HuH-7 (cell line): ENCODE results near the gene WDR81.
"Not testable (repeated sequence)": the region's sequence is repeated elsewhere in the genome, so short reads cannot be mapped to it uniquely, and the experiment has no call there.

ENCODE experiments used
- DNase-seq: peaks from one replicate; pipeline ENCODE4 v3.0.0; 2011; ENCODE audit warnings: low spot score

Gene WDR81

GRCh38 chr17:1724351-1724868 is at the start of gene WDR81:
WDR81 (plus strand) TSS chr17:1724704; CDS start chr17:1724960, 256 bp downstream.
- DNase-seq = peak; percentile 84

GRCh38 chr17:1676401-1676800 is 48.1 kb upstream of the WDR81 start:
- DNase-seq = no peak

GRCh38 chr17:1683459-1683858 is 41.0 kb upstream of the WDR81 start:
- DNase-seq = no peak

GRCh38 chr17:1684378-1685189 is 39.9 kb upstream of the WDR81 start, which contains the start of gene PRPF8:
PRPF8 (minus strand) TSS chr17:1684867; CDS start chr17:1684571, 296 bp downstream.
- DNase-seq = peak; percentile 96

GRCh38 chr17:1686086-1686485 is 38.4 kb upstream of the WDR81 start:
- no peak for DNase-seq

- not testable (repeated sequence) for DNase-seq
Observed at GRCh38 chr17:1688405-1688804, 36.1 kb upstream of the WDR81 start.

- DNase-seq = no peak
Observed at GRCh38 chr17:1690544-1691221, 33.8 kb upstream of the WDR81 start.

- DNase-seq = no peak
Observed at GRCh38 chr17:1693339-1693738, 31.2 kb upstream of the WDR81 start.

- no peak for DNase-seq
Observed at GRCh38 chr17:1695365-1695764, 29.1 kb upstream of the WDR81 start.

GRCh38 chr17:1697681-1698080 is 26.8 kb upstream of the WDR81 start:
- DNase-seq = no peak

- not testable (repeated sequence) for DNase-seq
Observed at GRCh38 chr17:1699891-1700290, 24.6 kb upstream of the WDR81 start.

- no peak for DNase-seq
Observed at GRCh38 chr17:1703063-1703462, 21.4 kb upstream of the WDR81 start.

- no peak for DNase-seq
Observed at GRCh38 chr17:1705004-1705403, 19.5 kb upstream of the WDR81 start.

- DNase-seq = no peak
Observed at GRCh38 chr17:1707107-1707506, 17.4 kb upstream of the WDR81 start.

GRCh38 chr17:1708791-1709346 is 15.6 kb upstream of the WDR81 start:
- DNase-seq = not testable (repeated sequence)

- DNase-seq = no peak
Observed at GRCh38 chr17:1709403-1709951, 15.0 kb upstream of the WDR81 start.

GRCh38 chr17:1709971-1710806 is 14.3 kb upstream of the WDR81 start, which contains the start of gene TLCD2:
TLCD2 (minus strand) TSS chr17:1710377; CDS start chr17:1710242, 135 bp downstream.
- peak; percentile 82 for DNase-seq

GRCh38 chr17:1710807-1711553 is 13.5 kb upstream of the WDR81 start:
- DNase-seq = no peak

- DNase-seq = no peak
Observed at GRCh38 chr17:1711804-1712203, 12.7 kb upstream of the WDR81 start.

- DNase-seq = no peak
Observed at GRCh38 chr17:1712271-1712670, 12.2 kb upstream of the WDR81 start.
